BJ (cell line): Measurements from ENCODE around the gene S100A2. TPM values are rescaled to one million over a fixed set of nuclear protein-coding genes. Genes with fewer than 3 reads are reported as not detected.

Experiments
- CTCF ChIA-PET: fragments of 350-600 bp; formaldehyde crosslinking; extraction: SDS; loops from one replicate; lab custom pipeline; 2021; ENCODE audit warnings: antibody characterized with exemption, inconsistent platforms; lab: Yijun Ruan, JAX
- POLR2A ChIA-PET: fragments of 300-600 bp; sonication (Branson Sonifier 250); formaldehyde crosslinking; extraction: SDS; loops from one replicate; lab custom pipeline; 2021; ENCODE audit warnings: antibody characterized with exemption; lab: Charles Lee
- DNase-seq: peaks from one replicate; pipeline ENCODE4 v3.0.0-alpha.2; 2011; ENCODE audit warnings: low read depth
- H3K27me3 ChIP-seq: 2 replicates; pipeline ENCODE4 v1.6.0; 2011; ENCODE audit warnings: low read length; ENCODE audit not compliant: control insufficient read depth, insufficient read depth
- H3K36me3 ChIP-seq: 2 replicates; pipeline ENCODE4 v1.5.1; 2011; ENCODE audit warnings: low read length; ENCODE audit not compliant: control insufficient read depth, insufficient read depth
- H3K4me3 ChIP-seq: 2 replicates; pipeline ENCODE4 v1.5.1; 2011; ENCODE audit warnings: low read depth, mild to moderate bottlenecking, control low read depth, low read length
- polyA plus RNA-seq: library from polyadenylated mRNA; depleted of rRNA; stranded (reverse); fragments of >200 nt; gene quantifications from 2 replicates; pipeline ENCODE4 v1.2.3, GENCODE V29; 2011
- TF ChIP-seq, protein P1 (sequence below): IDR thresholded peaks from 2 replicates; pipeline ENCODE4 v1.5.1; 2011; ENCODE audit warnings: low read depth, mild to moderate bottlenecking, control low read depth, inconsistent platforms, low read length, moderate library complexity; ENCODE audit not compliant: insufficient read depth

S100A2 gene
- polyA plus RNA-seq, 1 experiment = 2.7 TPM

DNA sequence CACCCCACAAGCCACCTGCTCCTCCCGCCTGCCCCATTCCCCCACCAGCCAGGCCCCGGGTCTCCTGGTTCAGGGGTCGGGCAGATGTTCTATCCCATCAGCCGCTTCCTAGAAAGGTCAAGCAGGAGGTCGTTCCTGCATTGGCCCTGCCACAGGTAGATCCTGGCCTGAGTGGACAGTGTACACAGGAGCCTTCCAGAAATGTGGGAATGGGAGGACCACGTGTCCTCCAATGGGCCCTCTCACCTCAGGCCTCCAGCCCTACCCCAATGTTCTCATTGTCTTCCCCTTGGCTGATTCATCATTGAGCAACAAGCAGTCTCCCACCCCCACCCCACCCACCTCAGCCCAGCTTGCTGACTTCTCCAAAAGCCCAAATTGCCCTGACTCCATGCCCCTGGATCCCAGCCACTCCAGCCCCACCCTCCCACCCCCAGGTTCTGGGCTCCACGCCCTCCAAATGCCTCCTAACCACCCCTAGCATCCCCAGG lies 45.2 kb upstream of the S100A2 start:
- H3K36me3 ChIP-seq = peaks cover 19% of the 10 kb centered on the region
- POLR2A ChIA-PET = interaction anchor here (0.7 to 3.5 kb wide), 3 partner anchors 16 to 32 kb away, joined by 3 to 20 read pairs (median 3); partner anchors contain the start of gene S100A13
- DNase-seq = no peak
- H3K27me3 ChIP-seq = no peaks in the 10 kb centered on the region
- H3K4me3 ChIP-seq = peak overlapping the region; percentile 72
- CTCF ChIA-PET = interaction anchor here (1.0 to 11.6 kb wide), 6 partner anchors 9 to 100 kb away, joined by 3 to 194 read pairs (median 6); partner anchors contain the start of genes CHTOP, S100A1 and S100A13
- TF ChIP-seq, protein P1, sequence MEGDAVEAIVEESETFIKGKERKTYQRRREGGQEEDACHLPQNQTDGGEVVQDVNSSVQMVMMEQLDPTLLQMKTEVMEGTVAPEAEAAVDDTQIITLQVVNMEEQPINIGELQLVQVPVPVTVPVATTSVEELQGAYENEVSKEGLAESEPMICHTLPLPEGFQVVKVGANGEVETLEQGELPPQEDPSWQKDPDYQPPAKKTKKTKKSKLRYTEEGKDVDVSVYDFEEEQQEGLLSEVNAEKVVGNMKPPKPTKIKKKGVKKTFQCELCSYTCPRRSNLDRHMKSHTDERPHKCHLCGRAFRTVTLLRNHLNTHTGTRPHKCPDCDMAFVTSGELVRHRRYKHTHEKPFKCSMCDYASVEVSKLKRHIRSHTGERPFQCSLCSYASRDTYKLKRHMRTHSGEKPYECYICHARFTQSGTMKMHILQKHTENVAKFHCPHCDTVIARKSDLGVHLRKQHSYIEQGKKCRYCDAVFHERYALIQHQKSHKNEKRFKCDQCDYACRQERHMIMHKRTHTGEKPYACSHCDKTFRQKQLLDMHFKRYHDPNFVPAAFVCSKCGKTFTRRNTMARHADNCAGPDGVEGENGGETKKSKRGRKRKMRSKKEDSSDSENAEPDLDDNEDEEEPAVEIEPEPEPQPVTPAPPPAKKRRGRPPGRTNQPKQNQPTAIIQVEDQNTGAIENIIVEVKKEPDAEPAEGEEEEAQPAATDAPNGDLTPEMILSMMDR = no peak

DNA sequence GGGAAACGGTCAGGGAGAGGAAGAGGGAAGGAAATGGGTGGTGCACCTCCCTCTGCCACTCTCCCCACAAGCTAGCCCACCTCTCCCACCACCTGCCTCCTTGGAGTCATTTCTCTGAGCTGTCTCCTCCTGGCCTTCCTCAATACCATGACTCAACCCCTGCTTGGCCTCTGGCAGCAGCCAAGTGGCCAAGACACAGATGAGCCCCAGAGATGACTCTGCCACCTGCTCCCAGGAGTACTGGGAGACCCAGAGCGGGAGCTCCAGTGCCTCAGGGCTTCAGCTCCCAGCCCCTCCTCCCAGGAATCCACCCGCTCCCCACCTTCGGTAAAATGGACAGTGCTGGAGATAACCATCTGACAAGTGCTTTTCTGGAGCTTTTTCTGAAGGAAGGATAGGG lies 44.7 kb upstream of the S100A2 start:
- TF ChIP-seq, protein P1 = no peak
- H3K4me3 ChIP-seq = peak overlapping the region; percentile 72
- POLR2A ChIA-PET = interaction anchor here (0.7 to 1.0 kb wide), 2 partner anchors 17 to 31 kb away, joined by 3 read pairs; partner anchors contain the start of gene S100A13
- H3K27me3 ChIP-seq = no peaks in the 10 kb centered on the region
- CTCF ChIA-PET = interaction anchor here (0.8 to 9.8 kb wide), 5 partner anchors 17 to 100 kb away, joined by 3 to 148 read pairs (median 3); partner anchors contain the start of genes CHTOP, S100A1 and S100A13
- H3K36me3 ChIP-seq = peaks cover 19% of the 10 kb centered on the region
- DNase-seq = no peak

DNA sequence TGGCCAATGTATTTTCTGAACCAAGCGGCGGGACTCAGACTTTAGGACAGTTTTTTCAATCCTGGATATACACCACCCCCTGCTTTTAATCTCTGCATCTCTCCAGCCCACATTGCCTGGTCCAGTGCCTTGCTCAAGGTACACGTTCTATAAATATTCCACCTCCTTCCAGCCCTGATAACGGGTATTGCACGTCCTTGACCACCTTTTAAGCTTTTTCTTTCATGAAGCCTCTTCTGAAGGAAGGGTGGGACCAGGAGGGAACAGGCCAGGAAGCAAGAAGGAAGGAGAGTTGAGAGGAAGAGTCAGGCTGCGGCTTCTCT lies 43.9 kb upstream of the S100A2 start:
- peaks cover 19% of the 10 kb centered on the region for H3K36me3 ChIP-seq
- POLR2A ChIA-PET = interaction anchor here (1.1 kb wide), 1 partner anchor 18 kb away, joined by 5 read pairs; the partner anchor contains the start of gene S100A13
- no peak for DNase-seq
- CTCF ChIA-PET = interaction anchor here (0.6 to 2.8 kb wide), 3 partner anchors 36 to 98 kb away, joined by 3 to 8 read pairs (median 3); no protein-coding TSS in a partner anchor
- TF ChIP-seq, protein P1 = no peak
- no peaks in the 10 kb centered on the region for H3K27me3 ChIP-seq
- no peak overlapping the region for H3K4me3 ChIP-seq

DNA sequence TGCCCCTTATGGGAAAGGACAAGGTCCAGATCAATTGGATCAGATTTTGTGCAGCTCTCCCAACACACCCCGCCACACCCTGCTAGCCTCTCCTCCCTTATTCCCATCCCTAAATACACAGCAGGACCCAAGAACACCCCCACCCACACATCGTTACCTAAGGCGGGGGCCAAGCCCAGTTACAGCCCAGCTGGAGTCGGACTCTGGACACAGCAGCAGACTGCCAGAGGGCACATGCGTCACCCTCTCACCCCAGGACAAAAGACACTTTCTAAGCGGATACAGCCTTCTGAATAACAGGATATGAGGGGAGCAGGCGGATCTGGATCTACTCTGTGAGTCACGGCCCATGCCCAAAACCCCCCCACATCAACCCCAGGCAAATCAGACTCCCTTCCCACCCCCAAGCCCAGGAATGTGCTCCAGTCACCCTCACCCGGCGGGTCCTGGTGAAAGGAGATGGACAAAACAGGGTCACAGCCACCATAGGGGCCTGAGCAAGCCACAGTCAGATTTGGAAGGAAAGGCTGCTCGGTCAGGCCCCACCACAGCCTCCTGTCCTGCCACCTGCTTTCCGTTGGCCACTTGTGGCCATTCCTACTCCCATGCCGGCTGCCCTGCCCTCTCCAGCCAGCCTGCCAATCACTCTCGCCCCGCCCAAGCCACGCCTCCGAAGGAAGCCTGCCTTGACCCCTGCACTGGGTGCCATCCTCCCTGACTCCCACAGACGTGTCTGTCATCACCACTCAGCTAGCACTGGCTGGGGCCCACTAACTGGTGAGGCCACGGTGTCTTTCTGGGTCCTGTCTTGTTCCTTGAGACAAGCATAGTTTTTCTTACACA lies 43.3 kb upstream of the S100A2 start:
- peak overlapping the region; percentile 35 for H3K4me3 ChIP-seq
- ChIA-PET POLR2A (interaction anchor here (0.5 to 1.1 kb wide), 3 partner anchors 10 to 119 kb away, joined by 3 to 5 read pairs (median 3); partner anchors contain the start of genes INTS3 and S100A13), CTCF (interaction anchor here (0.8 to 2.8 kb wide), 4 partner anchors 8 to 75 kb away, joined by 3 to 10 read pairs (median 6); partner anchors contain the start of genes S100A13 and S100A14)
- TF ChIP-seq, protein P1 = no peak
- peaks cover 19% of the 10 kb centered on the region for H3K36me3 ChIP-seq
- H3K27me3 ChIP-seq = no peaks in the 10 kb centered on the region
- DNase-seq = peak; percentile 84
